ENCODE results near the gene MMP19.

The MMP19 gene

GRCh38 chr12:55861871-55862270, 19.1 kb upstream of the MMP19 start:
- no peak overlapping the region for H3K27ac ChIP-seq (ENCODE audit: low read length)
- no CpG with 5 or more reads among the region's 3 CpGs for WGBS (ENCODE audit: insufficient coverage, insufficient read length)

GRCh38 chr12:55861396-55861795, 18.7 kb upstream of the MMP19 start:
- H3K4me1 ChIP-seq (ENCODE audit: control insufficient read depth, insufficient read depth, low read length): no peaks in the 10 kb centered on the region
- WGBS (ENCODE audit: insufficient coverage, insufficient read length): no CpG with 5 or more reads among the region's 8 CpGs
- no peaks in the 10 kb centered on the region for H3K9me3 ChIP-seq (ENCODE audit: control insufficient read depth, insufficient read depth, low read length)
- H3K4me3 ChIP-seq (ENCODE audit: low read length): no peak overlapping the region
- no peaks in the 10 kb centered on the region for H3K27me3 ChIP-seq (ENCODE audit: control insufficient read depth, insufficient read depth, low read length)
- DNase-seq (ENCODE audit: low read depth, low spot score): no peak
- H3K27ac ChIP-seq (ENCODE audit: low read length): no peak overlapping the region
- no peaks in the 10 kb centered on the region for H3K36me3 ChIP-seq (ENCODE audit: control insufficient read depth, insufficient read depth, low read length)

More at GRCh38 chr12:55861871-55862270, 19.1 kb upstream of the MMP19 start:
- Histone ChIP-seq H3K4me1 (ENCODE audit: control insufficient read depth, insufficient read depth, low read length) (no peaks in the 10 kb centered on the region), H3K4me3 (ENCODE audit: low read length) (no peak overlapping the region), H3K9me3 (ENCODE audit: control insufficient read depth, insufficient read depth, low read length) (no peaks in the 10 kb centered on the region), H3K27me3 (ENCODE audit: control insufficient read depth, insufficient read depth, low read length) (no peaks in the 10 kb centered on the region), H3K36me3 (ENCODE audit: control insufficient read depth, insufficient read depth, low read length) (no peaks in the 10 kb centered on the region)
- DNase-seq (ENCODE audit: low read depth, low spot score): no peak

GRCh38 chr12:55852740-55853139, 10.0 kb upstream of the MMP19 start:
- no peak for DNase-seq (ENCODE audit: low read depth, low spot score)
- H3K9me3 ChIP-seq (ENCODE audit: control insufficient read depth, insufficient read depth, low read length): no peaks in the 10 kb centered on the region
- peaks cover 2% of the 10 kb centered on the region; the same call in 1 of the 2 replicates for H3K4me1 ChIP-seq (ENCODE audit: control insufficient read depth, insufficient read depth, low read length)
- H3K27me3 ChIP-seq (ENCODE audit: control insufficient read depth, insufficient read depth, low read length): no peaks in the 10 kb centered on the region
- H3K36me3 ChIP-seq (ENCODE audit: control insufficient read depth, insufficient read depth, low read length): no peaks in the 10 kb centered on the region
- WGBS (ENCODE audit: insufficient coverage, insufficient read length): no CpG with 5 or more reads among the region's 1 CpG
- H3K27ac ChIP-seq (ENCODE audit: low read length): no peak overlapping the region
- H3K4me3 ChIP-seq (ENCODE audit: low read length): no peak overlapping the region

- DNase-seq (ENCODE audit: low read depth, low spot score): no peak
- Histone ChIP-seq H3K27ac (ENCODE audit: low read length) (no peak overlapping the region), H3K4me3 (ENCODE audit: low read length) (no peak overlapping the region), H3K36me3 (ENCODE audit: control insufficient read depth, insufficient read depth, low read length) (no peaks in the 10 kb centered on the region), H3K4me1 (ENCODE audit: control insufficient read depth, insufficient read depth, low read length) (peaks cover 2% of the 10 kb centered on the region; the same call in 1 of the 2 replicates), H3K9me3 (ENCODE audit: control insufficient read depth, insufficient read depth, low read length) (no peaks in the 10 kb centered on the region), H3K27me3 (ENCODE audit: control insufficient read depth, insufficient read depth, low read length) (no peaks in the 10 kb centered on the region)
- no CpG with 5 or more reads among the region's 3 CpGs for WGBS (ENCODE audit: insufficient coverage, insufficient read length)
Measured at GRCh38 chr12:55850893-55851292, 8.2 kb upstream of the MMP19 start.

DNA sequence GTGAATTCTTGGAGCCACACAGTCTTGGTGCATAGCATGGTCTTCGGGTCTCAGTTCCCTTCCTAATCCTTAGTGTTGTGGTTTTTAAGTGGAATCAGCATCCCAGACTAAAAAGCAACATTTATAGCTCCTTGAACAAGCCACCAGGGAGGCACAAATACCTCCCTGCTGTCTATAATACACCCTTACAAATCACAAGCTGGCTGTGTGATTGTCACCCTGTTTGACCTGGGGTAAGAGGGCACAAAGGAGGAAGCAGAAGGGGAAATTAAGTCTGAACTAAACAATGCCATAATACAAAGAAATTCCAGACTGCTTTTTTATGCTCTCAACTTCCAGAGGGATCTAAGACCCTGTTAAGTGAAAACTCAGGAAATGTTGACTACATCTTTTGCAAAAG, 7.7 kb upstream of the MMP19 start:
- no CpG with 5 or more reads among the region's 1 CpG for WGBS (ENCODE audit: insufficient coverage, insufficient read length)

GRCh38 chr12:55849616-55850343, 7.0 kb upstream of the MMP19 start:
- no CpG with 5 or more reads among the region's 7 CpGs for WGBS (ENCODE audit: insufficient coverage, insufficient read length)

More for the DNA sequence above, 7.7 kb upstream of the MMP19 start:
- Histone ChIP-seq H3K4me3 (ENCODE audit: low read length) (no peak overlapping the region), H3K9me3 (ENCODE audit: control insufficient read depth, insufficient read depth, low read length) (no peaks in the 10 kb centered on the region), H3K36me3 (ENCODE audit: control insufficient read depth, insufficient read depth, low read length) (no peaks in the 10 kb centered on the region), H3K4me1 (ENCODE audit: control insufficient read depth, insufficient read depth, low read length) (peaks cover 2% of the 10 kb centered on the region; the same call in 1 of the 2 replicates), H3K27ac (ENCODE audit: low read length) (no peak overlapping the region), H3K27me3 (ENCODE audit: control insufficient read depth, insufficient read depth, low read length) (no peaks in the 10 kb centered on the region)
- DNase-seq (ENCODE audit: low read depth, low spot score): no peak

GRCh38 chr12:55847603-55848291, 5.0 kb upstream of the MMP19 start:
- Histone ChIP-seq H3K36me3 (ENCODE audit: control insufficient read depth, insufficient read depth, low read length) (no peaks in the 10 kb centered on the region), H3K27ac (ENCODE audit: low read length) (no peak overlapping the region), H3K9me3 (ENCODE audit: control insufficient read depth, insufficient read depth, low read length) (no peaks in the 10 kb centered on the region), H3K27me3 (ENCODE audit: control insufficient read depth, insufficient read depth, low read length) (no peaks in the 10 kb centered on the region), H3K4me1 (ENCODE audit: control insufficient read depth, insufficient read depth, low read length) (peaks cover 2% of the 10 kb centered on the region; the same call in 1 of the 2 replicates), H3K4me3 (ENCODE audit: low read length) (no peak overlapping the region)
- WGBS (ENCODE audit: insufficient coverage, insufficient read length): no CpG with 5 or more reads among the region's 6 CpGs
- no peak for DNase-seq (ENCODE audit: low read depth, low spot score)

More at GRCh38 chr12:55849616-55850343, 7.0 kb upstream of the MMP19 start:
- no peak overlapping the region for H3K4me3 ChIP-seq (ENCODE audit: low read length)
- no peak overlapping the region for H3K27ac ChIP-seq (ENCODE audit: low read length)
- H3K9me3 ChIP-seq (ENCODE audit: control insufficient read depth, insufficient read depth, low read length): no peaks in the 10 kb centered on the region
- no peaks in the 10 kb centered on the region for H3K27me3 ChIP-seq (ENCODE audit: control insufficient read depth, insufficient read depth, low read length)
- DNase-seq (ENCODE audit: low read depth, low spot score): no peak
- peaks cover 2% of the 10 kb centered on the region; the same call in 1 of the 2 replicates for H3K4me1 ChIP-seq (ENCODE audit: control insufficient read depth, insufficient read depth, low read length)
- no peaks in the 10 kb centered on the region for H3K36me3 ChIP-seq (ENCODE audit: control insufficient read depth, insufficient read depth, low read length)

GRCh38 chr12:55847033-55847432, 4.3 kb upstream of the MMP19 start:
- Histone ChIP-seq H3K36me3 (ENCODE audit: control insufficient read depth, insufficient read depth, low read length) (no peaks in the 10 kb centered on the region), H3K9me3 (ENCODE audit: control insufficient read depth, insufficient read depth, low read length) (no peaks in the 10 kb centered on the region), H3K27me3 (ENCODE audit: control insufficient read depth, insufficient read depth, low read length) (no peaks in the 10 kb centered on the region), H3K27ac (ENCODE audit: low read length) (no peak overlapping the region), H3K4me3 (ENCODE audit: low read length) (no peak overlapping the region), H3K4me1 (ENCODE audit: control insufficient read depth, insufficient read depth, low read length) (peaks cover 3% of the 10 kb centered on the region)
- WGBS (ENCODE audit: insufficient coverage, insufficient read length): no CpG with 5 or more reads among the region's 3 CpGs
- DNase-seq (ENCODE audit: low read depth, low spot score): no peak

GRCh38 chr12:55845785-55846496, 3.2 kb upstream of the MMP19 start:
- Histone ChIP-seq H3K4me1 (ENCODE audit: control insufficient read depth, insufficient read depth, low read length) (peaks cover 4% of the 10 kb centered on the region), H3K36me3 (ENCODE audit: control insufficient read depth, insufficient read depth, low read length) (no peaks in the 10 kb centered on the region), H3K27me3 (ENCODE audit: control insufficient read depth, insufficient read depth, low read length) (no peaks in the 10 kb centered on the region), H3K9me3 (ENCODE audit: control insufficient read depth, insufficient read depth, low read length) (no peaks in the 10 kb centered on the region), H3K4me3 (ENCODE audit: low read length) (no peak overlapping the region), H3K27ac (ENCODE audit: low read length) (no peak overlapping the region)
- DNase-seq (ENCODE audit: low read depth, low spot score): no peak
- WGBS (ENCODE audit: insufficient coverage, insufficient read length): no CpG with 5 or more reads among the region's 7 CpGs

GRCh38 chr12:55845361-55845760, 2.6 kb upstream of the MMP19 start:
- no peaks in the 10 kb centered on the region for H3K36me3 ChIP-seq (ENCODE audit: control insufficient read depth, insufficient read depth, low read length)
- no peak overlapping the region for H3K27ac ChIP-seq (ENCODE audit: low read length)
- peaks cover 4% of the 10 kb centered on the region for H3K4me1 ChIP-seq (ENCODE audit: control insufficient read depth, insufficient read depth, low read length)

More at GRCh38 chr12:55845361-55845760, 2.6 kb upstream of the MMP19 start:
- no peak for DNase-seq (ENCODE audit: low read depth, low spot score)
- H3K9me3 ChIP-seq (ENCODE audit: control insufficient read depth, insufficient read depth, low read length): no peaks in the 10 kb centered on the region
- WGBS (ENCODE audit: insufficient coverage, insufficient read length): no CpG with 5 or more reads among the region's 5 CpGs
- no peaks in the 10 kb centered on the region for H3K27me3 ChIP-seq (ENCODE audit: control insufficient read depth, insufficient read depth, low read length)
- H3K4me3 ChIP-seq (ENCODE audit: low read length): no peak overlapping the region
